HEK293 (cell line): ENCODE data around the gene FOXP4.

Source experiments
- CTCF ChIA-PET: fragments of 350-600 bp; formaldehyde crosslinking; extraction: SDS; loops from one replicate; lab custom pipeline; 2021; ENCODE audit warnings: antibody characterized with exemption; lab: Yijun Ruan, JAX
- POLR2A ChIA-PET: fragments of 300-600 bp; formaldehyde crosslinking; extraction: SDS; loops from one replicate; lab custom pipeline; 2020; ENCODE audit warnings: antibody characterized with exemption, inconsistent platforms; lab: Yijun Ruan, JAX
- H3K27ac ChIP-seq: fragments of 200-500 bp; sonication (Bioruptor generic); 2 replicates; pipeline ENCODE4 v1.5.1; 2014; ENCODE audit warnings: low read depth, low read length, control low read depth, inconsistent platforms; ENCODE audit errors: extremely low read depth
- H3K36me3 ChIP-seq, 2 experiments: fragments of 200-500 bp in 1 of 2; sonication (Bioruptor generic) in 1 of 2; 1 replicate in 1 of 2; 2 replicates in 1 of 2; pipeline ENCODE4 v1.5.1; 2014 to 2017; ENCODE audit warnings: inconsistent platforms in 2 of 2, low read length in 2 of 2; ENCODE audit not compliant: control insufficient read depth in 2 of 2, insufficient read depth in 1 of 2
- H3K4me1 ChIP-seq: fragments of 200-500 bp; sonication (Bioruptor generic); 2 replicates; pipeline ENCODE4 v1.5.1; 2014; ENCODE audit warnings: mild to moderate bottlenecking, low read length, inconsistent platforms; ENCODE audit not compliant: control insufficient read depth, insufficient read depth
- H3K4me3 ChIP-seq: 2 replicates; pipeline ENCODE4 v1.5.1; 2011; ENCODE audit warnings: low read depth, mild to moderate bottlenecking, control low read depth, low read length, moderate library complexity
- H3K9me3 ChIP-seq: fragments of 200-500 bp; sonication (Bioruptor generic); 2 replicates; pipeline ENCODE4 v1.5.1; 2014; ENCODE audit warnings: low read depth, low read length, inconsistent platforms; ENCODE audit not compliant: control insufficient read depth, insufficient read depth
- EGR2 ChIP-seq: fragments of 450-650 bp; formaldehyde crosslinking; IDR thresholded peaks from 2 replicates; pipeline ENCODE4 v1.5.1; 2016; ENCODE audit warnings: low read depth, missing biosample characterization, missing genetic modification characterization
- FEZF1 ChIP-seq: fragments of 450-650 bp; formaldehyde crosslinking; IDR thresholded peaks from 2 replicates; pipeline ENCODE4 v1.5.1; 2016; ENCODE audit warnings: missing biosample characterization, missing genetic modification characterization
- ZBTB20 ChIP-seq: fragments of 450-650 bp; formaldehyde crosslinking; IDR thresholded peaks from 2 replicates; pipeline ENCODE4 v1.5.1; 2016; ENCODE audit warnings: missing biosample characterization, missing genetic modification characterization
- ZFP3 ChIP-seq: fragments of 450-650 bp; formaldehyde crosslinking; IDR thresholded peaks from 2 replicates; pipeline ENCODE4 v1.5.1; 2016; ENCODE audit warnings: low read depth, missing biosample characterization, missing genetic modification characterization
- ZFP37 ChIP-seq: fragments of 450-650 bp; formaldehyde crosslinking; IDR thresholded peaks from 2 replicates; pipeline ENCODE4 v1.5.1; 2016; ENCODE audit warnings: missing biosample characterization, missing genetic modification characterization
- ZNF138 ChIP-seq: fragments of 450-650 bp; formaldehyde crosslinking; IDR thresholded peaks from 2 replicates; pipeline ENCODE4 v1.5.1; 2016; ENCODE audit warnings: missing biosample characterization, missing genetic modification characterization, borderline replicate concordance
- ZNF174 ChIP-seq: fragments of 450-650 bp; formaldehyde crosslinking; IDR thresholded peaks from 2 replicates; pipeline ENCODE4 v1.5.0; 2017; ENCODE audit warnings: missing biosample characterization, mild to moderate bottlenecking, missing genetic modification characterization
- ZNF221 ChIP-seq: fragments of 450-650 bp; formaldehyde crosslinking; IDR thresholded peaks from 2 replicates; pipeline ENCODE4 v1.5.1; 2017; ENCODE audit warnings: missing biosample characterization, missing genetic modification characterization, borderline replicate concordance
- ZNF239 ChIP-seq: fragments of 450-650 bp; formaldehyde crosslinking; IDR thresholded peaks from 2 replicates; pipeline ENCODE4 v1.5.1; 2016; ENCODE audit warnings: missing biosample characterization, missing genetic modification characterization
- ZNF24 ChIP-seq: fragments of 450-650 bp; formaldehyde crosslinking; IDR thresholded peaks from 2 replicates; pipeline ENCODE4 v1.5.1; 2016; ENCODE audit warnings: missing biosample characterization, missing genetic modification characterization
- ZNF248 ChIP-seq: fragments of 450-650 bp; formaldehyde crosslinking; IDR thresholded peaks from 2 replicates; pipeline ENCODE4 v1.5.1; 2017; ENCODE audit warnings: missing biosample characterization, missing genetic modification characterization
- ZNF555 ChIP-seq: fragments of 450-650 bp; formaldehyde crosslinking; conservative IDR thresholded peaks from 2 replicates; pipeline ENCODE4 v1.5.1; 2017; ENCODE audit warnings: missing biosample characterization, mild to moderate bottlenecking, missing genetic modification characterization, inconsistent platforms
- ZNF747 ChIP-seq: fragments of 450-650 bp; formaldehyde crosslinking; IDR thresholded peaks from 2 replicates; pipeline ENCODE4 v1.5.1; 2016; ENCODE audit warnings: missing biosample characterization, missing genetic modification characterization
- ZNF777 ChIP-seq: fragments of 450-650 bp; formaldehyde crosslinking; IDR thresholded peaks from 2 replicates; pipeline ENCODE4 v1.5.1; 2017; ENCODE audit warnings: missing biosample characterization, missing genetic modification characterization, borderline replicate concordance
- ZNF792 ChIP-seq: fragments of 450-650 bp; formaldehyde crosslinking; IDR thresholded peaks from 2 replicates; pipeline ENCODE4 v1.5.1; 2016; ENCODE audit warnings: missing biosample characterization, missing genetic modification characterization
- TF ChIP-seq, protein P1 (sequence below): fragments of 450-650 bp; formaldehyde crosslinking; IDR thresholded peaks from 2 replicates; pipeline ENCODE4 v1.5.1; 2016; ENCODE audit warnings: missing biosample characterization, missing genetic modification characterization, low read depth
- TF ChIP-seq, protein P2 (sequence below): fragments of 450-650 bp; formaldehyde crosslinking; IDR thresholded peaks from 2 replicates; pipeline ENCODE4 v1.5.1; 2017; ENCODE audit warnings: missing biosample characterization, missing genetic modification characterization
- TF ChIP-seq, protein P3 (sequence below): fragments of 450-650 bp; formaldehyde crosslinking; conservative IDR thresholded peaks from 2 replicates; pipeline ENCODE4 v1.5.1; 2016; ENCODE audit warnings: low read depth, missing biosample characterization, missing genetic modification characterization
- TF ChIP-seq, protein P4 (sequence below): fragments of 450-650 bp; formaldehyde crosslinking; conservative IDR thresholded peaks from 2 replicates; pipeline ENCODE4 v1.5.1; 2016; ENCODE audit warnings: low read depth, missing biosample characterization, missing genetic modification characterization

Gene FOXP4

DNA sequence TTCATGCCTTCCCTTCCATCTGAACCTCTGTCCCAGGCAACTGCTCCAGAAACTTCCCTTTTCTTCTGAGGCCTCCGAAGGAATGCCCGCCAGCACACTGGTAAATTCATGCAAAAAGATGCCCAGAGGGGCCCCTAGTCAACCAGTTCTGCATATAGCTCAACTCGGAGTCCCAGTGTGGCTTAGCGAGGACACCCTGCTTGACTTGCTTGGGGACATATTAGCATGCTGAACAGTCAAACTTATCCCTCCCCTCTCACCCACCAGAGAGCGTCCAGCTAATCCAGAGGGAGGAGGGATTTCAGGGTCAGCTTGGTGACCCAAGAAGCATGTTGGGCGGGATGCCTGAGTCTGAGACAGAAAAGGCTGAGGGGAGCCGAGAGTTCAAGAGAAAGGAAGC is 69.1 kb downstream of the FOXP4 start:
- Histone ChIP-seq H3K36me3 (no peaks in the 10 kb centered on the region), H3K27ac (no peak overlapping the region), H3K4me1 (no peaks in the 10 kb centered on the region), H3K9me3 (no peaks in the 10 kb centered on the region), H3K4me3 (no peak overlapping the region)
- CTCF ChIA-PET: interaction anchor here (0.7 to 3.1 kb wide), 5 partner anchors 23 to 308 kb away, joined by 3 to 16 read pairs (median 4); no protein-coding TSS in a partner anchor
- TF ChIP-seq ZNF138 (tag by site-specific recombination): no peak
- TF ChIP-seq, protein P1, sequence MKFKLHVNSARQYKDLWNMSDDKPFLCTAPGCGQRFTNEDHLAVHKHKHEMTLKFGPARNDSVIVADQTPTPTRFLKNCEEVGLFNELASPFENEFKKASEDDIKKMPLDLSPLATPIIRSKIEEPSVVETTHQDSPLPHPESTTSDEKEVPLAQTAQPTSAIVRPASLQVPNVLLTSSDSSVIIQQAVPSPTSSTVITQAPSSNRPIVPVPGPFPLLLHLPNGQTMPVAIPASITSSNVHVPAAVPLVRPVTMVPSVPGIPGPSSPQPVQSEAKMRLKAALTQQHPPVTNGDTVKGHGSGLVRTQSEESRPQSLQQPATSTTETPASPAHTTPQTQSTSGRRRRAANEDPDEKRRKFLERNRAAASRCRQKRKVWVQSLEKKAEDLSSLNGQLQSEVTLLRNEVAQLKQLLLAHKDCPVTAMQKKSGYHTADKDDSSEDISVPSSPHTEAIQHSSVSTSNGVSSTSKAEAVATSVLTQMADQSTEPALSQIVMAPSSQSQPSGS (tag by site-specific recombination): no peak
- TF ChIP-seq ZNF792 (tag by site-specific recombination): no peak
- no peak for TF ChIP-seq ZNF747
- TF ChIP-seq ZNF221 (tag by site-specific recombination): no peak
- TF ChIP-seq FEZF1 (tag by site-specific recombination): no peak
- no peak for TF ChIP-seq ZNF24
- TF ChIP-seq, protein P2, sequence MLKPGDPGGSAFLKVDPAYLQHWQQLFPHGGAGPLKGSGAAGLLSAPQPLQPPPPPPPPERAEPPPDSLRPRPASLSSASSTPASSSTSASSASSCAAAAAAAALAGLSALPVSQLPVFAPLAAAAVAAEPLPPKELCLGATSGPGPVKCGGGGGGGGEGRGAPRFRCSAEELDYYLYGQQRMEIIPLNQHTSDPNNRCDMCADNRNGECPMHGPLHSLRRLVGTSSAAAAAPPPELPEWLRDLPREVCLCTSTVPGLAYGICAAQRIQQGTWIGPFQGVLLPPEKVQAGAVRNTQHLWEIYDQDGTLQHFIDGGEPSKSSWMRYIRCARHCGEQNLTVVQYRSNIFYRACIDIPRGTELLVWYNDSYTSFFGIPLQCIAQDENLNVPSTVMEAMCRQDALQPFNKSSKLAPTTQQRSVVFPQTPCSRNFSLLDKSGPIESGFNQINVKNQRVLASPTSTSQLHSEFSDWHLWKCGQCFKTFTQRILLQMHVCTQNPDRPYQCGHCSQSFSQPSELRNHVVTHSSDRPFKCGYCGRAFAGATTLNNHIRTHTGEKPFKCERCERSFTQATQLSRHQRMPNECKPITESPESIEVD (tag by site-specific recombination): no peak
- no peak for TF ChIP-seq ZNF174 (tag by site-specific recombination)
- no peak for TF ChIP-seq EGR2
- TF ChIP-seq, protein P3, sequence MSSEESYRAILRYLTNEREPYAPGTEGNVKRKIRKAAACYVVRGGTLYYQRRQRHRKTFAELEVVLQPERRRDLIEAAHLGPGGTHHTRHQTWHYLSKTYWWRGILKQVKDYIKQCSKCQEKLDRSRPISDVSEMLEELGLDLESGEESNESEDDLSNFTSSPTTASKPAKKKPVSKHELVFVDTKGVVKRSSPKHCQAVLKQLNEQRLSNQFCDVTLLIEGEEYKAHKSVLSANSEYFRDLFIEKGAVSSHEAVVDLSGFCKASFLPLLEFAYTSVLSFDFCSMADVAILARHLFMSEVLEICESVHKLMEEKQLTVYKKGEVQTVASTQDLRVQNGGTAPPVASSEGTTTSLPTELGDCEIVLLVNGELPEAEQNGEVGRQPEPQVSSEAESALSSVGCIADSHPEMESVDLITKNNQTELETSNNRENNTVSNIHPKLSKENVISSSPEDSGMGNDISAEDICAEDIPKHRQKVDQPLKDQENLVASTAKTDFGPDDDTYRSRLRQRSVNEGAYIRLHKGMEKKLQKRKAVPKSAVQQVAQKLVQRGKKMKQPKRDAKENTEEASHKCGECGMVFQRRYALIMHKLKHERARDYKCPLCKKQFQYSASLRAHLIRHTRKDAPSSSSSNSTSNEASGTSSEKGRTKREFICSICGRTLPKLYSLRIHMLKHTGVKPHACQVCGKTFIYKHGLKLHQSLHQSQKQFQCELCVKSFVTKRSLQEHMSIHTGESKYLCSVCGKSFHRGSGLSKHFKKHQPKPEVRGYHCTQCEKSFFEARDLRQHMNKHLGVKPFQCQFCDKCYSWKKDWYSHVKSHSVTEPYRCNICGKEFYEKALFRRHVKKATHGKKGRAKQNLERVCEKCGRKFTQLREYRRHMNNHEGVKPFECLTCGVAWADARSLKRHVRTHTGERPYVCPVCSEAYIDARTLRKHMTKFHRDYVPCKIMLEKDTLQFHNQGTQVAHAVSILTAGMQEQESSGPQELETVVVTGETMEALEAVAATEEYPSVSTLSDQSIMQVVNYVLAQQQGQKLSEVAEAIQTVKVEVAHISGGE (tag by site-specific recombination): no peak
- TF ChIP-seq ZNF248: no peak
- no peak for TF ChIP-seq ZBTB20 (tag by site-specific recombination)
- no peak for TF ChIP-seq ZNF777 (tag by site-specific recombination)
- POLR2A ChIA-PET: no interaction called here

DNA sequence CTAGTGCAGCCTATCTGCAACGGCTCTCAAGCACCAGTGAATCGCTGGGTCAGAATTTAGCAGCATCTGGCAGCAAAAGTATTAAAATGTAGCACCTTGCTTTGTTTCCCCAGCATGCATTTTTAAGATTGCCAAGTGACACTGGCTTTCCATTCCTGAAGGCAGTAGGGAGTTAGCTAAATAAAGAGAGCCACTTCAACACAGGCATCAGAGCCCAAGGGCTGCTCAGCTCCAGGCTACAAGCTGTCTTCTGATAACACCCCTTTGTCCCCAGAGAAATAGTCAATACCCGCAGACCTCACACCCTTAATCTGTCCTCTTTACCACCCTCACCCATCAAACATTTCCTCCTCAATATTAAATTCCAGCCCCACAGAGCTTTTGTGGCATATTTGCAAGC is 72.4 kb downstream of the FOXP4 start:
- ChIA-PET POLR2A (no interaction called here), CTCF (interaction anchor here (0.6 to 2.3 kb wide), 5 partner anchors 13 to 1361 kb away, joined by 3 to 8 read pairs (median 5); partner anchors contain the start of gene PEX6)
- Histone ChIP-seq H3K27ac (no peak overlapping the region), H3K9me3 (no peaks in the 10 kb centered on the region), H3K4me1 (no peaks in the 10 kb centered on the region), H3K4me3 (no peak overlapping the region), H3K36me3 (no peaks in the 10 kb centered on the region)
- TF ChIP-seq, protein P4, sequence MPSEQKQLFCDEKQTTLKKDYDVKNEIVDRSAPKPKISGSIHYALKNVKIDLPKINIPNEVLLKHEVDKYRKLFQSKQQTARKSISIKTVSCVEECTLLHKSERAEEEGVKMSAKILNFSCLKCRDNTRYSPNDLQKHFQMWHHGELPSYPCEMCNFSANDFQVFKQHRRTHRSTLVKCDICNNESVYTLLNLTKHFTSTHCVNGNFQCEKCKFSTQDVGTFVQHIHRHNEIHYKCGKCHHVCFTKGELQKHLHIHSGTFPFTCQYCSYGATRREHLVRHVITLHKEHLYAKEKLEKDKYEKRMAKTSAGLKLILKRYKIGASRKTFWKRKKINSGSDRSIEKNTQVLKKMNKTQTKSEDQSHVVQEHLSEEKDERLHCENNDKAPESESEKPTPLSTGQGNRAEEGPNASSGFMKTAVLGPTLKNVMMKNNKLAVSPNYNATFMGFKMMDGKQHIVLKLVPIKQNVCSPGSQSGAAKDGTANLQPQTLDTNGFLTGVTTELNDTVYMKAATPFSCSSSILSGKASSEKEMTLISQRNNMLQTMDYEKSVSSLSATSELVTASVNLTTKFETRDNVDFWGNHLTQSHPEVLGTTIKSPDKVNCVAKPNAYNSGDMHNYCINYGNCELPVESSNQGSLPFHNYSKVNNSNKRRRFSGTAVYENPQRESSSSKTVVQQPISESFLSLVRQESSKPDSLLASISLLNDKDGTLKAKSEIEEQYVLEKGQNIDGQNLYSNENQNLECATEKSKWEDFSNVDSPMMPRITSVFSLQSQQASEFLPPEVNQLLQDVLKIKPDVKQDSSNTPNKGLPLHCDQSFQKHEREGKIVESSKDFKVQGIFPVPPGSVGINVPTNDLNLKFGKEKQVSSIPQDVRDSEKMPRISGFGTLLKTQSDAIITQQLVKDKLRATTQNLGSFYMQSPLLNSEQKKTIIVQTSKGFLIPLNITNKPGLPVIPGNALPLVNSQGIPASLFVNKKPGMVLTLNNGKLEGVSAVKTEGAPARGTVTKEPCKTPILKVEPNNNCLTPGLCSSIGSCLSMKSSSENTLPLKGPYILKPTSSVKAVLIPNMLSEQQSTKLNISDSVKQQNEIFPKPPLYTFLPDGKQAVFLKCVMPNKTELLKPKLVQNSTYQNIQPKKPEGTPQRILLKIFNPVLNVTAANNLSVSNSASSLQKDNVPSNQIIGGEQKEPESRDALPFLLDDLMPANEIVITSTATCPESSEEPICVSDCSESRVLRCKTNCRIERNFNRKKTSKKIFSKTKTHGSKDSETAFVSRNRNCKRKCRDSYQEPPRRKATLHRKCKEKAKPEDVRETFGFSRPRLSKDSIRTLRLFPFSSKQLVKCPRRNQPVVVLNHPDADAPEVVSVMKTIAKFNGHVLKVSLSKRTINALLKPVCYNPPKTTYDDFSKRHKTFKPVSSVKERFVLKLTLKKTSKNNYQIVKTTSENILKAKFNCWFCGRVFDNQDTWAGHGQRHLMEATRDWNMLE (tag by site-specific recombination): no peak
- TF ChIP-seq ZFP37: no peak
- TF ChIP-seq ZFP3 (tag by site-specific recombination): no peak
- TF ChIP-seq ZNF555 (tag by site-specific recombination): no peak
- TF ChIP-seq ZNF239 (tag by site-specific recombination): no peak
